NT2/D1 (cell line): Measurements from ENCODE around the gene PCYT2.

Experiments used
- SUZ12 ChIP-seq: IDR thresholded peaks from 2 replicates; pipeline ENCODE4 v1.6.1; 2011; ENCODE audit not compliant: insufficient read length, insufficient read depth; ENCODE audit errors: extremely low read depth
- YY1 ChIP-seq: IDR thresholded peaks from 2 replicates; pipeline ENCODE4 v1.6.1; 2011; ENCODE audit not compliant: insufficient read length, insufficient read depth
- ZNF274 ChIP-seq: IDR thresholded peaks from 2 replicates; pipeline ENCODE4 v1.6.1; 2011; ENCODE audit warnings: mild to moderate bottlenecking, low read depth, low read length

DNA sequence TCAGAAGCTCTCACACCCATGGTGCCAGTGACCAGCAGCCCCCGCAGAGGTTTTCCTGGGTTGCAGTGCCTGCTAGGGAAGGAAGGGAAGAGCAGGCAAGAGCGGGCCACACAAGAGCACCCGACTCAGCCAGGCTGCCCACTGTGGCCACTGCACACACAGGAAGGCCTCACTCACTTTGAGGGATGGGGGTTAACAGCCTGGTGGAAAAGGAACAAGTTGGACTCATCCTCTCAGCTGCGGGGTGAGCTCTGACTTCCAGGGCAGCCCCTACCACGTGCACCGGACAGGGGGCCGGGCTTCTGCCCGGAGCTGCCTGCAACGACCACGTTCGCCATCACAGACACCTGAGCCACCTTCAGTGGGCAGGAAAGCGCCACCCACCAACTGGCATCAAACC, 59.0 kb downstream of the PCYT2 start:
- TF ChIP-seq YY1 (no peak), ZNF274 (no peak), SUZ12 (no peak)
